GM12865 (cell line): Measurements from ENCODE around the gene CARTPT.

Source experiments
- DNase-seq: peaks from one replicate; pipeline ENCODE4 v3.0.0; 2010; ENCODE audit warnings: low read depth
- H3K4me3 ChIP-seq: 2 replicates; pipeline ENCODE4 v1.5.1; 2011; ENCODE audit warnings: mild to moderate bottlenecking, low read depth, low read length, control low read depth
- TF ChIP-seq, protein P1 (sequence below): IDR thresholded peaks from 2 replicates; pipeline ENCODE4 v1.5.1; 2011; ENCODE audit warnings: low read length, control low read depth, low read depth, inconsistent platforms; ENCODE audit not compliant: insufficient read depth; ENCODE audit errors: missing control alignments

Gene CARTPT

DNA sequence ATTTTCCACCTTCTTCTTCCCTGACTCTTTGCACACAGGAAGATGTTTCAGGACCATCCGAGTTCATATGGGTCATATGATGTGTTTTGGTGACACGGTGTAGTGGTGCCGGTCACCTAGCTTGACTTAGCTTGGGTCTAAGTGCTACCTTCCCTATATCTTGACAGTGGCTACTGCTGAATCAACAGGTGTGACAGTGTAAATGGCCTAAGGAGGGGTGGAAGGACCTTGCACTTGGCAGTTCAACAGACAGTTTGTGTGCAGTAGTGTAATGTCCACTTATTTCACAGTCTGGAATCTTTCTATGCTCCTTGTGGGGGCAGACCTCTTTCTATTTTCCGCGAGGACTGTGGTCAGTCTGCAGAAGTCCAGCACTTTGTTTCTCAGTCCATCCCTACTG is 43.8 kb downstream of the CARTPT start:
- DNase-seq, result no peak
- TF ChIP-seq, protein P1, sequence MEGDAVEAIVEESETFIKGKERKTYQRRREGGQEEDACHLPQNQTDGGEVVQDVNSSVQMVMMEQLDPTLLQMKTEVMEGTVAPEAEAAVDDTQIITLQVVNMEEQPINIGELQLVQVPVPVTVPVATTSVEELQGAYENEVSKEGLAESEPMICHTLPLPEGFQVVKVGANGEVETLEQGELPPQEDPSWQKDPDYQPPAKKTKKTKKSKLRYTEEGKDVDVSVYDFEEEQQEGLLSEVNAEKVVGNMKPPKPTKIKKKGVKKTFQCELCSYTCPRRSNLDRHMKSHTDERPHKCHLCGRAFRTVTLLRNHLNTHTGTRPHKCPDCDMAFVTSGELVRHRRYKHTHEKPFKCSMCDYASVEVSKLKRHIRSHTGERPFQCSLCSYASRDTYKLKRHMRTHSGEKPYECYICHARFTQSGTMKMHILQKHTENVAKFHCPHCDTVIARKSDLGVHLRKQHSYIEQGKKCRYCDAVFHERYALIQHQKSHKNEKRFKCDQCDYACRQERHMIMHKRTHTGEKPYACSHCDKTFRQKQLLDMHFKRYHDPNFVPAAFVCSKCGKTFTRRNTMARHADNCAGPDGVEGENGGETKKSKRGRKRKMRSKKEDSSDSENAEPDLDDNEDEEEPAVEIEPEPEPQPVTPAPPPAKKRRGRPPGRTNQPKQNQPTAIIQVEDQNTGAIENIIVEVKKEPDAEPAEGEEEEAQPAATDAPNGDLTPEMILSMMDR, result no peak
- H3K4me3 ChIP-seq, result no peak overlapping the region

GRCh38 chr5:71767661-71768060 is 48.6 kb downstream of the CARTPT start:
- TF ChIP-seq, protein P1, result no peak
- DNase-seq, result no peak
- no peak overlapping the region for H3K4me3 ChIP-seq

DNA sequence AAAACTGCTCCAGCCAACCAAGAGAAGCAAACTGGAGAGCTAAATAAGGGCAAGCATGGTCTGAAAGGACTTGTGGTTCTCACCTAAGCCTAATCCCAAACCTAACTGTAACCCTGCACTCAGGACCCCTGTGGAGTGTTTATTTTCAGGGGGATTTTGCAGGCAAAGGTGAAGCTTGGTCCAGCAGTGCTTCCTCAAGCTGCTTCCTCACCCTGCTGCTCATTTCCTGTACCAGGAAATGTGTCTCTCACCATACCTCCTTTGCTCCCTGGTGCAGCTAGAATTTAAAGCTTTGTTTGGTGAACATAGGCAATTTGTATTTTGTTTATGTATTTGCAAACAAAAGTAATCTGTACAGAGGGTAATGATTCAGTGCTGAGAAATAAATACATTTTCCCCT is 50.2 kb downstream of the CARTPT start:
- TF ChIP-seq, protein P1, result no peak
- DNase-seq, result no peak
- no peak overlapping the region for H3K4me3 ChIP-seq

DNA sequence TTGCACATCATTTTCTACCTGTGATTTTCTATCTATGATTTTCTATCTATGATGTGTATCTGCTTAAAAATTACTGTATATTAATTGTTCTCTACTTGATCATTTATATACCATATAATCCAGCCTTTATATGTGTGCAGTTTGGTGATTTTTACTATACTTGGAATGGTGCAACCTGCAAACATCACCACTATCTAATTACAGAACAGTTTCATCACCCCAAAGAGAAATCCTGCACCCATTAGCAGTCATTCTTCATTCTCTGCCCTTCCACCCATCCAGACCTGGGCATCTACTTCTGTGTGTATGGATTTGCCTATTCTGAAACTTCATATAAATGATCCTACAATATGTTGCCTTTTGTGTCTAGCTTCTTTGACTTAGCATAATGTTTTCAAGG is 51.3 kb downstream of the CARTPT start:
- TF ChIP-seq, protein P1, result no peak

More for the DNA sequence above, 51.3 kb downstream of the CARTPT start:
- no peak overlapping the region for H3K4me3 ChIP-seq
- no peak for DNase-seq
